SK-N-SH (cell line): Measurements from ENCODE around the gene CLDN5.
"Not testable (repeated sequence)": the region's sequence is repeated elsewhere in the genome, so short reads cannot be mapped to it uniquely, and the experiment has no call there.

Source experiments
- EP300 ChIP-seq, 2 experiments: IDR thresholded peaks; 2 replicates each; pipeline versions ENCODE4 v1.4.0 to v1.6.1; 2012; ENCODE audit warnings: borderline replicate concordance in 1 of 2, low read depth in 1 of 2, low read length in 1 of 2
- FOXM1 ChIP-seq: IDR thresholded peaks from 2 replicates; pipeline ENCODE4 v1.4.0; 2012; ENCODE audit warnings: low read depth, mild to moderate bottlenecking
- YY1 ChIP-seq: IDR thresholded peaks from 2 replicates; pipeline ENCODE4 v1.4.0; 2012; ENCODE audit warnings: low read depth, mild to moderate bottlenecking
- TF ChIP-seq, protein P1 (sequence below): fragments of 200-600 bp; sonication (generic); IDR thresholded peaks from 2 replicates; pipeline ENCODE4 v1.6.1; 2017; ENCODE audit warnings: antibody characterized with exemption, mild to moderate bottlenecking, moderate library complexity
- TF ChIP-seq, protein P2 (sequence below): fragments of 150-350 bp; IDR thresholded peaks from 2 replicates; pipeline ENCODE4 v1.6.1; 2017; ENCODE audit warnings: antibody characterized with exemption, low read length, low read depth, borderline replicate concordance

DNA sequence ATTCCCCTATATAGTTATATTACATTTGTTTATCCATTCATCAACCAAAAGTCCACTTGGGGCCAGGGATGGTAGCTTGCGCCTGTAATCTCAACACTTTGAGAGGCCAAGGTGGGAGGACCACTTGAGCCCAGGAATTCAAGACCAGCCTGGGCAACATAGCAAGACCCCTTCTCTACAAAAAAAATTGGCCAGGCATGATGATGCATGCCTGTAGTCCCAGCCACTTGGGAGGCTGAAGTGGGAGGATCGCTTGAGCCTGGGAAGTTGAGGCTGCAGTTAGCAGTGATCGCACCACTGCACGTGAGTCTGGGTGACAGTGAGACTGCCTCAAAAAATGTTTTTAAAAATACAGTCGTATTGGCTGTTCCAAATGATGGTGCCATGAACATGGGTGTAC lies 24.2 kb upstream of the CLDN5 start:
- TF ChIP-seq, protein P1, sequence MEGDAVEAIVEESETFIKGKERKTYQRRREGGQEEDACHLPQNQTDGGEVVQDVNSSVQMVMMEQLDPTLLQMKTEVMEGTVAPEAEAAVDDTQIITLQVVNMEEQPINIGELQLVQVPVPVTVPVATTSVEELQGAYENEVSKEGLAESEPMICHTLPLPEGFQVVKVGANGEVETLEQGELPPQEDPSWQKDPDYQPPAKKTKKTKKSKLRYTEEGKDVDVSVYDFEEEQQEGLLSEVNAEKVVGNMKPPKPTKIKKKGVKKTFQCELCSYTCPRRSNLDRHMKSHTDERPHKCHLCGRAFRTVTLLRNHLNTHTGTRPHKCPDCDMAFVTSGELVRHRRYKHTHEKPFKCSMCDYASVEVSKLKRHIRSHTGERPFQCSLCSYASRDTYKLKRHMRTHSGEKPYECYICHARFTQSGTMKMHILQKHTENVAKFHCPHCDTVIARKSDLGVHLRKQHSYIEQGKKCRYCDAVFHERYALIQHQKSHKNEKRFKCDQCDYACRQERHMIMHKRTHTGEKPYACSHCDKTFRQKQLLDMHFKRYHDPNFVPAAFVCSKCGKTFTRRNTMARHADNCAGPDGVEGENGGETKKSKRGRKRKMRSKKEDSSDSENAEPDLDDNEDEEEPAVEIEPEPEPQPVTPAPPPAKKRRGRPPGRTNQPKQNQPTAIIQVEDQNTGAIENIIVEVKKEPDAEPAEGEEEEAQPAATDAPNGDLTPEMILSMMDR, result not testable (repeated sequence)
- TF ChIP-seq FOXM1; YY1; EP300 (IDR thresholded peaks at IDR 0.05; ENCODE audit: borderline replicate concordance in 1 of 2, low read depth in 1 of 2, low read length in 1 of 2): not testable (repeated sequence)
- TF ChIP-seq, protein P2, sequence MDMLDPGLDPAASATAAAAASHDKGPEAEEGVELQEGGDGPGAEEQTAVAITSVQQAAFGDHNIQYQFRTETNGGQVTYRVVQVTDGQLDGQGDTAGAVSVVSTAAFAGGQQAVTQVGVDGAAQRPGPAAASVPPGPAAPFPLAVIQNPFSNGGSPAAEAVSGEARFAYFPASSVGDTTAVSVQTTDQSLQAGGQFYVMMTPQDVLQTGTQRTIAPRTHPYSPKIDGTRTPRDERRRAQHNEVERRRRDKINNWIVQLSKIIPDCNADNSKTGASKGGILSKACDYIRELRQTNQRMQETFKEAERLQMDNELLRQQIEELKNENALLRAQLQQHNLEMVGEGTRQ, result not testable (repeated sequence)
